AG04449 (cell line): Measurements from ENCODE around the gene JMJD4.

Source experiments
- CTCF ChIA-PET: fragments of 350-600 bp; formaldehyde crosslinking; extraction: SDS; loops from one replicate; lab custom pipeline; 2021; ENCODE audit warnings: antibody characterized with exemption; lab: Yijun Ruan, JAX
- POLR2A ChIA-PET: fragments of 400-600, 350-600 bp; formaldehyde crosslinking; extraction: SDS; loops from one replicate; lab custom pipeline; 2020; ENCODE audit warnings: antibody characterized with exemption, inconsistent platforms; lab: Yijun Ruan, JAX
- DNase-seq: peaks from one replicate; pipeline ENCODE4 v3.0.0-alpha.2; 2010; ENCODE audit warnings: low read depth, low spot score
- H3K4me3 ChIP-seq: 2 replicates; pipeline ENCODE4 v1.5.1; 2011; ENCODE audit warnings: low read depth, mild to moderate bottlenecking, control low read depth, low read length
- TF ChIP-seq, protein P1 (sequence below): IDR thresholded peaks from one replicate; pipeline ENCODE4 v1.5.1; 2011; ENCODE audit warnings: mild to moderate bottlenecking, moderate library complexity, low read length, control low read depth, inconsistent platforms; ENCODE audit not compliant: insufficient read depth; ENCODE audit errors: missing control alignments

JMJD4 gene

DNA sequence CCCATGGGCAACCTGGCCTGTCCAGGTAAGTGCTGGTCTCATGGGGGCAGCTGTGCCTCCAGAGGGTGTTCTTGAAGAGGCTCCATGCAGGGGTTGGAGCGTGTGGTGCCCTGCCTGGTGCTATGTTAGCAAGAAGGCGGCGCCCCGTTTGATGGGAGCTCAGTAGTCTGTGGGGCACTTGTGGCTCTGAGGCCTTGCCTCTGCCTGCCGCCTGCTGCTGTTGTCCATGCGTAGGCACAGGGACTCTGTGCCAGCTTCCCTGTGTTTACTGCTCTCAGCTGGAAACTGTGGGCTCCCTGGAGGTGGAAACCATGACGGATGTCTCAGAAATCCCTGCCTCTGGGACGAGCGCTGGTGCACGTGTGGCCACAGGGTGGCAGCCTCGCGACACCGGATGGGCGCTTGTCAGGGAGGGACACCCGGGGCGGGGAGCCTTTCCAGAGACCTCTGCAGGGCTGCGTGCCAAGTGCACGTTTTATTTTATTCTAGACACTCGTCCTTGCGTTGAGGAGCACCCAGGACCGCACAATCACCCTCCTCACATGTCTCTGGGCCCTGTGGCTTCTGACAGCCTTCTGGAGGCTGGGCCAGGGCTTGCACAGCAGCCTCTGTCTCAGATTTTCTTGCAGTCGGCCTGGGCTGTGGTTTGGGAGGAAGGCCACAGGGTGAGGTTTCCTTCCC is 27.3 kb upstream of the JMJD4 start:
- no peak for DNase-seq
- CTCF ChIA-PET: interaction anchor here (0.6 to 8.9 kb wide), 24 partner anchors 10 to 753 kb away, joined by 3 to 121 read pairs (median 4); partner anchors contain the start of gene WNT9A
- TF ChIP-seq, protein P1, sequence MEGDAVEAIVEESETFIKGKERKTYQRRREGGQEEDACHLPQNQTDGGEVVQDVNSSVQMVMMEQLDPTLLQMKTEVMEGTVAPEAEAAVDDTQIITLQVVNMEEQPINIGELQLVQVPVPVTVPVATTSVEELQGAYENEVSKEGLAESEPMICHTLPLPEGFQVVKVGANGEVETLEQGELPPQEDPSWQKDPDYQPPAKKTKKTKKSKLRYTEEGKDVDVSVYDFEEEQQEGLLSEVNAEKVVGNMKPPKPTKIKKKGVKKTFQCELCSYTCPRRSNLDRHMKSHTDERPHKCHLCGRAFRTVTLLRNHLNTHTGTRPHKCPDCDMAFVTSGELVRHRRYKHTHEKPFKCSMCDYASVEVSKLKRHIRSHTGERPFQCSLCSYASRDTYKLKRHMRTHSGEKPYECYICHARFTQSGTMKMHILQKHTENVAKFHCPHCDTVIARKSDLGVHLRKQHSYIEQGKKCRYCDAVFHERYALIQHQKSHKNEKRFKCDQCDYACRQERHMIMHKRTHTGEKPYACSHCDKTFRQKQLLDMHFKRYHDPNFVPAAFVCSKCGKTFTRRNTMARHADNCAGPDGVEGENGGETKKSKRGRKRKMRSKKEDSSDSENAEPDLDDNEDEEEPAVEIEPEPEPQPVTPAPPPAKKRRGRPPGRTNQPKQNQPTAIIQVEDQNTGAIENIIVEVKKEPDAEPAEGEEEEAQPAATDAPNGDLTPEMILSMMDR: peak; percentile 95
- POLR2A ChIA-PET: interaction anchor here (1.4 to 1.5 kb wide), 2 partner anchors 12 to 191 kb away, joined by 3 to 4 read pairs; no protein-coding TSS in a partner anchor
- H3K4me3 ChIP-seq: no peak overlapping the region

DNA sequence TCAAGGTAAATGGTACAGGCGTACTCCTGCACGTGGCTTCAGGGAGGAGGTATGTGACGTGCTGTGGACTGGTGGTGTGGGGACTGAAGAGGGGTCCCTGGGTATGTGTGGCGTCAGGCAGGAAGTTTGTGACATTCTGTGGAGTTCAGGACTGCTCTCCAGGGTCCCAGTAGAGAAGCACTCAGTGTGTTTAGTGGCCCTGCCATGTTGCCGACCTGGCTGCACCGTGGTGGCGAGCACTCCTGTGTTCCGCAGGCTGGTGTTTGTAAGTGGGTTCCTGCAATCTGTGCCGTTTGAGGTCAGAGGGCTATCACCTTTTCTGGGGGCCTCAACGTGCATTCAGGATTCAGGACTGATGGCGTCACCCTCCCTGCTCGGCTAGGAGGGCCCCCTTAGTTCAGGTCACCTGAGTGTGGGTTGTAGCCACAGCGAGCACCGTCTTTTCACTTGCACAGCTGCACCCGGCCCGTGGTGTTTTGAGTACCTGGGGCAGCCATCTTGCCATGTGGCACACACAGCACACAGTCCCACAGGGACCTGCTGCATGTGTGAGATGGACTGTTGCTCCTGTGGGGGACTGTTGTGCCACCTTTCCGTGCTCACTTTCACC is 26.6 kb upstream of the JMJD4 start:
- TF ChIP-seq, protein P1: no peak
- POLR2A ChIA-PET: interaction anchor here (1.5 kb wide), 1 partner anchor 192 kb away, joined by 3 read pairs; no protein-coding TSS in a partner anchor
- no peak for DNase-seq
- H3K4me3 ChIP-seq: no peak overlapping the region
- CTCF ChIA-PET: interaction anchor here (0.6 to 8.9 kb wide), 19 partner anchors 9 to 339 kb away, joined by 3 to 121 read pairs (median 5); partner anchors contain the start of gene WNT9A

DNA sequence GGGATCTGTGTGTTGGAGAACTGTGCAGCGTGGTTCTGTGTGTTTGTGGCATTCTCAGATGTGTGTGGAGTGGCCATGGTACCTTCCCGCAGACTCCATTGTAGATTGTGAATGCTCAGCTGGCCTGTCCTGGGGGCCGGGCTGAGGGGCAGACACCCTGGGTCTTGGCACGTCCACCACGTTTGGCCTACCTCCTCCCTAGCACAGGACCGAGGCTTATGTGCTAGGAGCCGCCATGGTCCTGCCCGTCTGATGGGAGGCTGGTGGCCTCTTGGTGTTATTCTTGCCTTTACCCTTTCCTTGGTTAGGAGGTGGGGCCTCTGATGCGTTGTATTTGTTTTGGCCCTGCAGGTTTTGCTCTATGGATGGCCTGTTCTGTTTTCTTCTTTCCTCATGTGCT is 25.3 kb upstream of the JMJD4 start:
- DNase-seq: no peak

DNA sequence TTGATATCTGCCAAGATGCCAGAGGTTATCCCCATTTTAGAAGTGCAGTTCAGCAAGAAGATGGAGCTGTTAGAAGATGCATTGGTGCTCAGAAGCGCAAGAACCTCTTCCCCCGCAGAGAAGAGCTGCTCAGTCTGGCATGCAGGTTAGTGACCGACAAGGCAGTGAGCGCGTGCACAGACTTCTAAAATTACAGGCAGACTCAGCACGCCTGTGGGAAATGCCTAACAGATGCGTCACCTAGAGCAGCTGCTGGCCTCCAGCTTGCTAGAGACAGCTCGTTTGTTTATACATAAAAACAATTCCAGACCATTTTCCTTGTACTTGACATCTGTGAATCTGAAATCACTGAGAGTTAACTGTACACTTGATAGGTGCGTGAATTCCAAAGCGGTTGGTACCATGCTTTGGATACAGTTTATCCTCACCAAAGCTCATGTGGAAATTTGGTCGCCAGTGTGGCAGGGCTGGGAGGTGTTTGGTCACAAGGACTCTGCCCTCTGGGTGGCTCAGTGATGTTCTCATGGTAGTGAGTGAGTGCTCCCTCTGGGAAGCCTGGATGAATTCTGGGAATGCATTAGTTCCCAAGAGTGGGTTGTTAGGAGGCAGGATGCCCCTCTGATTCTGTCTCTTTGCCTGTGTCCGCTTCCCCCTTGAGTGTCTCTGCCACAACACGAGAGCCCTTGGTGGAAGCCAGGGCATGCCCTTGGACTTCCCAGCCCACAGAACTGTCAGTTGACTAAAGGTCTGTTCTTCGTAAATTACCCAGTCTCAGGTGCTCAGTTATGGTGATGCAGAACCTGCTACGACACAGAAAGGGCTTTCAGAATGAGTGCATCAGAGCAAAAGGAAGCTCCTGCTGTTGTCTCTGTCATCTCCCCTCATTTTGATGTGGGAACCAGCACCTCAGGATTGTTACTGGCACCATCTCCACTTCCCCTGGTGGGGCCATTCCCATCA is 24.5 kb upstream of the JMJD4 start:
- peak; percentile 92 for DNase-seq
- TF ChIP-seq, protein P1: no peak
- POLR2A ChIA-PET: interaction anchor here (0.6 to 2.7 kb wide), 6 partner anchors 16 to 344 kb away, joined by 3 to 14 read pairs (median 6); partner anchors contain the start of genes JMJD4, SNAP47 and WNT9A
- no peak overlapping the region for H3K4me3 ChIP-seq
- CTCF ChIA-PET: interaction anchor here (0.7 to 8.9 kb wide), 11 partner anchors 8 to 194 kb away, joined by 3 to 121 read pairs (median 4); partner anchors contain the start of gene WNT9A

More for the DNA sequence above, 25.3 kb upstream of the JMJD4 start:
- no peak overlapping the region for H3K4me3 ChIP-seq
- CTCF ChIA-PET: interaction anchor here (0.9 to 8.9 kb wide), 7 partner anchors 13 to 327 kb away, joined by 3 to 121 read pairs (median 27); partner anchors contain the start of gene WNT9A
- TF ChIP-seq, protein P1: no peak
- POLR2A ChIA-PET: interaction anchor here (0.6 to 2.7 kb wide), 2 partner anchors 15 to 191 kb away, joined by 3 to 14 read pairs; no protein-coding TSS in a partner anchor

DNA sequence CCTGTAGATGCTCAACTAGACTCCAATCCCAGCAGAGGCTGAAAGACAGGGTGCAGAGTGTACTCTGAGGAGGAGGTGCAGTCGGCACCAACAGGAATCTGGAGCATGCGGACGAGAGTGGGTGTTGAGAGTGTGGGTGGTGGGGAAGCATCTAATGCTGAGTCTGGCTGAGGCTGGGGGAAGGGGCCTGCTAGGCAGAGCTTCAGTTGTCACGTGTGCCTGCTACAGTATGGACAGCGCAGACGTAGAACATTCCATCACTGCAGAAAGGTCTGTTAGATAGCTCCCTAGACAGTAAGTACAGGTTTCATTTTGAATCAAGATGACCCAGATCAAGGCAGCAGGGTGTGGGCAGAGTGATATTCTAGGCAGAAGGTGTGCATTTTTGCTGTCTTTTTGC is 23.3 kb upstream of the JMJD4 start:
- H3K4me3 ChIP-seq: no peak overlapping the region
- TF ChIP-seq, protein P1: no peak
- ChIA-PET POLR2A (interaction anchor here (2.7 kb wide), 1 partner anchor 17 kb away, joined by 14 read pairs; no protein-coding TSS in a partner anchor), CTCF (interaction anchor here (0.6 to 8.9 kb wide), 7 partner anchors 13 to 323 kb away, joined by 3 to 121 read pairs (median 3); partner anchors contain the start of gene WNT9A)
- no peak for DNase-seq
